ENCODE data around the gene TSHR. TPM values are rescaled to one million over a fixed set of nuclear protein-coding genes. Genes with fewer than 3 reads are reported as not detected.

The TSHR gene
- total and polyA plus RNA-seq, 2 of the 4 experiments (the other 2 are of a cell fraction) = not detected

DNA sequence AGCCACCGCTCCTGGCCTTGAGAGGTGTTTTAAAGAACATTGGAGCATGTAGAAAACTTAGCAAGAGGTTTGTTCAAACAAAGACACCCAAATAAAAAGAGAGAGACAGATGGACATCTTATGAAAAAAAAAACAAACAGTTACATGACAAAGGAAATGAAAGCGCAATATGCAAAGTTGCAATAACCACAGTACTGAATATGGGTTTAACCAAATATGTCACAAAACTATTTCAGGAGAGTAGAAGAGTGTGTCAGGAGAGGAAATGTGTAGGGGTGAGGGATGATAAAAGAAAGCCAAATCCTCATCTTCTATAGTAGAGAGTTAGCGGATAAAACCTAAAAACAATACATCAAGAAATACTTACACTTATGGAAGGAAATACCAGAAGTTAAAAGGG lies 166.9 kb downstream of the TSHR start:
- Histone ChIP-seq H3K79me1 (ENCODE audit: low read depth in 1 of 2, low read length in 2 of 2) (no peaks in the 10 kb centered on the region), H3K4me3 (ENCODE audit: insufficient read depth, low read depth, low read length) (no peak overlapping the region), H3K9me1 (ENCODE audit: insufficient read depth, low read length) (no peaks in the 10 kb centered on the region), H3K18ac (ENCODE audit: low read depth, low read length) (no peak overlapping the region), H2BK120ac (ENCODE audit: low read depth, low read length) (no peak overlapping the region), H2AK9ac (replicated peaks; ENCODE audit: low read depth, low read length, poor library complexity) (no peak overlapping the region), H3K56ac (ENCODE audit: extremely low read depth, insufficient read depth, low read length) (no peak overlapping the region), H3K4ac (ENCODE audit: low read depth, low read length) (no peak overlapping the region), H4K8ac (ENCODE audit: low read depth in 2 of 2, low read length in 2 of 2) (no peak overlapping the region), H2BK15ac (ENCODE audit: low read depth, low read length) (no peak overlapping the region), H3K23ac (ENCODE audit: low read depth, low read length) (no peak overlapping the region), H3K9ac (ENCODE audit: low read depth, low read length) (no peak overlapping the region), H2AK5ac (ENCODE audit: low read depth, low read length) (no peak overlapping the region), H4K20me1 (ENCODE audit: insufficient read depth, low read length) (no peaks in the 10 kb centered on the region), H3K9me3 (ENCODE audit: control insufficient read depth, insufficient read depth, low read length) (no peaks in the 10 kb centered on the region), H3K4me1 (ENCODE audit: control insufficient read depth, insufficient read depth, low read length) (no peaks in the 10 kb centered on the region), H4K5ac (ENCODE audit: low read depth, low read length) (no peak overlapping the region), H4K91ac (ENCODE audit: insufficient read depth, low read depth, low read length) (no peak overlapping the region), H3K4me2 (ENCODE audit: low read depth, low read length) (no peak overlapping the region), H3K27me3 (ENCODE audit: control insufficient read depth, insufficient read depth, low read length) (no peaks in the 10 kb centered on the region), H2AFZ (replicated peaks; ENCODE audit: low read length, poor library complexity) (no peak overlapping the region), H2BK5ac (ENCODE audit: low read depth, low read length, poor library complexity, severe bottlenecking) (no peak overlapping the region), H3K14ac (replicated peaks; ENCODE audit: low read depth, low read length) (no peak overlapping the region), H3K27ac (ENCODE audit: insufficient read depth, low read length) (no peak overlapping the region), H3K36me3 (ENCODE audit: control insufficient read depth, insufficient read depth, low read length) (no peaks in the 10 kb centered on the region), H2BK20ac (ENCODE audit: low read depth, low read length) (no peak overlapping the region)
- ATAC-seq (ENCODE audit: low read depth) (no peak), DNase-seq (no peak)
- no TSS peak for BruUV-seq (replicated peaks)
- intact Hi-C loops (cut with micrococcal nuclease) (no loop called here), dilution Hi-C loops (cut with HindIII; ENCODE audit: low sequenced_read_pairs, unreplicated experiment) (no loop called here), in situ Hi-C loops (cut with MboI; ENCODE audit: low sequenced_read_pairs) (no loop called here)
- no CpG with 5 or more reads among the region's 3 CpGs for WGBS, 2 experiments (ENCODE audit: extremely low coverage in 2 of 2, insufficient read length in 1 of 2)
- ChIA-PET CTCF (no interaction called here), POLR2A (ENCODE audit: unreplicated experiment) (no interaction called here)
- TF ChIP-seq POLR2A (IDR thresholded peaks at IDR 0.05; ENCODE audit: low read depth, low read length) (no peak), FOS (IDR thresholded peaks at IDR 0.05; ENCODE audit: low read depth, low read length) (no peak), CEBPB (IDR thresholded peaks at IDR 0.05; ENCODE audit: low read depth, low read length) (no peak), NFE2L2 (IDR thresholded peaks at IDR 0.05; ENCODE audit: low read depth, low read length) (no peak), MXI1 (IDR thresholded peaks at IDR 0.05; ENCODE audit: borderline replicate concordance, low read depth, low read length) (no peak), MAZ (IDR thresholded peaks at IDR 0.05; ENCODE audit: borderline replicate concordance, low read depth, low read length) (no peak), CHD1 (IDR thresholded peaks at IDR 0.05; ENCODE audit: low read depth, low read length) (no peak), RFX5 (IDR thresholded peaks at IDR 0.05; ENCODE audit: low read depth, low read length) (no peak)
- TF ChIP-seq, protein P1, sequence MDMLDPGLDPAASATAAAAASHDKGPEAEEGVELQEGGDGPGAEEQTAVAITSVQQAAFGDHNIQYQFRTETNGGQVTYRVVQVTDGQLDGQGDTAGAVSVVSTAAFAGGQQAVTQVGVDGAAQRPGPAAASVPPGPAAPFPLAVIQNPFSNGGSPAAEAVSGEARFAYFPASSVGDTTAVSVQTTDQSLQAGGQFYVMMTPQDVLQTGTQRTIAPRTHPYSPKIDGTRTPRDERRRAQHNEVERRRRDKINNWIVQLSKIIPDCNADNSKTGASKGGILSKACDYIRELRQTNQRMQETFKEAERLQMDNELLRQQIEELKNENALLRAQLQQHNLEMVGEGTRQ (IDR thresholded peaks at IDR 0.05; ENCODE audit: low read depth, low read length) = no peak
- TF ChIP-seq, protein P2, sequence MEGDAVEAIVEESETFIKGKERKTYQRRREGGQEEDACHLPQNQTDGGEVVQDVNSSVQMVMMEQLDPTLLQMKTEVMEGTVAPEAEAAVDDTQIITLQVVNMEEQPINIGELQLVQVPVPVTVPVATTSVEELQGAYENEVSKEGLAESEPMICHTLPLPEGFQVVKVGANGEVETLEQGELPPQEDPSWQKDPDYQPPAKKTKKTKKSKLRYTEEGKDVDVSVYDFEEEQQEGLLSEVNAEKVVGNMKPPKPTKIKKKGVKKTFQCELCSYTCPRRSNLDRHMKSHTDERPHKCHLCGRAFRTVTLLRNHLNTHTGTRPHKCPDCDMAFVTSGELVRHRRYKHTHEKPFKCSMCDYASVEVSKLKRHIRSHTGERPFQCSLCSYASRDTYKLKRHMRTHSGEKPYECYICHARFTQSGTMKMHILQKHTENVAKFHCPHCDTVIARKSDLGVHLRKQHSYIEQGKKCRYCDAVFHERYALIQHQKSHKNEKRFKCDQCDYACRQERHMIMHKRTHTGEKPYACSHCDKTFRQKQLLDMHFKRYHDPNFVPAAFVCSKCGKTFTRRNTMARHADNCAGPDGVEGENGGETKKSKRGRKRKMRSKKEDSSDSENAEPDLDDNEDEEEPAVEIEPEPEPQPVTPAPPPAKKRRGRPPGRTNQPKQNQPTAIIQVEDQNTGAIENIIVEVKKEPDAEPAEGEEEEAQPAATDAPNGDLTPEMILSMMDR (conservative IDR thresholded peaks at IDR 0.05; ENCODE audit: low read depth, low read length) = no peak
- TF ChIP-seq, protein P3, sequence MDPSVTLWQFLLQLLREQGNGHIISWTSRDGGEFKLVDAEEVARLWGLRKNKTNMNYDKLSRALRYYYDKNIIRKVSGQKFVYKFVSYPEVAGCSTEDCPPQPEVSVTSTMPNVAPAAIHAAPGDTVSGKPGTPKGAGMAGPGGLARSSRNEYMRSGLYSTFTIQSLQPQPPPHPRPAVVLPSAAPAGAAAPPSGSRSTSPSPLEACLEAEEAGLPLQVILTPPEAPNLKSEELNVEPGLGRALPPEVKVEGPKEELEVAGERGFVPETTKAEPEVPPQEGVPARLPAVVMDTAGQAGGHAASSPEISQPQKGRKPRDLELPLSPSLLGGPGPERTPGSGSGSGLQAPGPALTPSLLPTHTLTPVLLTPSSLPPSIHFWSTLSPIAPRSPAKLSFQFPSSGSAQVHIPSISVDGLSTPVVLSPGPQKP (IDR thresholded peaks at IDR 0.05; ENCODE audit: borderline replicate concordance, low read depth, low read length) = no peak
